Lower leg skin (tissue), 4 donors: ENCODE results near the gene SPAG4. TPM values are rescaled to one million over a fixed set of nuclear protein-coding genes. Genes with fewer than 3 reads are reported as not detected.

Source experiments
- DNase-seq, 2 donors: peaks; one replicate each; pipeline ENCODE4 v3.0.0-alpha.2; 2019; ENCODE audit warnings: low spot score in 2 of 2
- H3K4me3 ChIP-seq: fragments of 200-600 bp; sonication (generic); 2 replicates; pipeline ENCODE4 v1.5.1; 2017; ENCODE audit warnings: mild to moderate bottlenecking, low read depth; ENCODE audit not compliant: poor library complexity, severe bottlenecking
- POLR2A ChIP-seq, 2 donors: fragments of 450-650 bp; IDR thresholded peaks; one replicate each; pipeline ENCODE4 v1.6.1; 2016 to 2017; ENCODE audit warnings: antibody characterized with exemption in 2 of 2, mild to moderate bottlenecking in 1 of 2, moderate library complexity in 1 of 2
- WGBS, 2 donors: methylation state at CpG; one replicate each; pipeline ENCODE4 v1.1.5; 2018; 5-methylcytosine and 5-hydroxymethylcytosine counted together
- intact Hi-C: fragments of 100-400 bp; cut with DNase I; formaldehyde crosslinking; loops from one replicate; pipeline ENCODE4 v1.15.0; 2023; ENCODE audit warnings: low total_unique reads
- total RNA-seq, 4 donors: library from RNA; depleted of rRNA; stranded (reverse); fragments of >200 nt; gene quantifications; one replicate each; pipeline ENCODE4 v1.1.0, GENCODE V29; 2016
- TF ChIP-seq, protein P1 (sequence below), 3 donors: fragments of 450-650 bp; IDR thresholded peaks; one replicate each; pipeline ENCODE4 v1.5.1; 2016; ENCODE audit warnings: antibody characterized with exemption in 3 of 3, mild to moderate bottlenecking in 3 of 3, moderate library complexity in 2 of 3

SPAG4 gene
- total RNA-seq, 4 donors from 2014 or later, result 1.2 to 2.5 (median 1.9) TPM; not detected in 1

- H3K4me3 ChIP-seq, result no peak overlapping the region
- DNase-seq, result no peak
- intact Hi-C loops, result no loop called here
- 46 to 67% methylated on average over 7 of the region's 7 CpGs for WGBS, 2 donors
- TF ChIP-seq, protein P1, sequence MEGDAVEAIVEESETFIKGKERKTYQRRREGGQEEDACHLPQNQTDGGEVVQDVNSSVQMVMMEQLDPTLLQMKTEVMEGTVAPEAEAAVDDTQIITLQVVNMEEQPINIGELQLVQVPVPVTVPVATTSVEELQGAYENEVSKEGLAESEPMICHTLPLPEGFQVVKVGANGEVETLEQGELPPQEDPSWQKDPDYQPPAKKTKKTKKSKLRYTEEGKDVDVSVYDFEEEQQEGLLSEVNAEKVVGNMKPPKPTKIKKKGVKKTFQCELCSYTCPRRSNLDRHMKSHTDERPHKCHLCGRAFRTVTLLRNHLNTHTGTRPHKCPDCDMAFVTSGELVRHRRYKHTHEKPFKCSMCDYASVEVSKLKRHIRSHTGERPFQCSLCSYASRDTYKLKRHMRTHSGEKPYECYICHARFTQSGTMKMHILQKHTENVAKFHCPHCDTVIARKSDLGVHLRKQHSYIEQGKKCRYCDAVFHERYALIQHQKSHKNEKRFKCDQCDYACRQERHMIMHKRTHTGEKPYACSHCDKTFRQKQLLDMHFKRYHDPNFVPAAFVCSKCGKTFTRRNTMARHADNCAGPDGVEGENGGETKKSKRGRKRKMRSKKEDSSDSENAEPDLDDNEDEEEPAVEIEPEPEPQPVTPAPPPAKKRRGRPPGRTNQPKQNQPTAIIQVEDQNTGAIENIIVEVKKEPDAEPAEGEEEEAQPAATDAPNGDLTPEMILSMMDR (IDR thresholded peaks at IDR 0.05), result no peak
- no peak for TF ChIP-seq POLR2A (IDR thresholded peaks at IDR 0.05)
Observed at GRCh38 chr20:35595901-35596300, 19.7 kb upstream of the SPAG4 start.

DNA sequence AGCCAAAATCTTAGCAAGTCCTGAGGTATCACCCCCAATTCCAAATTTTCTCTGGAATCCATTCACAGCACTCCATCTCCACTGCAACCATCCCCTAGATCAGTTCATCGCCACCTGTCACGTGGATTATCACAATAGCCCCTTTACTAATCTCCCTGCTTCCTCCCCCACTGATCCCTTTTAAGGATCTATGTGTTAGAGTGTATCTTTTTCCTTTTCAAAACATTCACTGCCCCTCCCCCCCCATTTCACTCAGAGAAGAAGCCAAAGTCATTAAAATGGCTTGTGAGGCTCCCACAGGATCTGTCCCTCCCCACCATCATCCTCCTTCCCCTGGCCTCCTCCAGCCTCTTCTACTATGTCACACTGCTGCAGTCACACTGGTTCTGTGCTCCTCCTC lies 18.4 kb upstream of the SPAG4 start:
- H3K4me3 ChIP-seq, result no peak overlapping the region
- intact Hi-C loops, result no loop called here
- WGBS, 2 donors, result 90 to 96% methylated on average over 2 of the region's 2 CpGs
- no peak for DNase-seq
- TF ChIP-seq, protein P1 (IDR thresholded peaks at IDR 0.05), result no peak
- no peak for TF ChIP-seq POLR2A (IDR thresholded peaks at IDR 0.05)

DNA sequence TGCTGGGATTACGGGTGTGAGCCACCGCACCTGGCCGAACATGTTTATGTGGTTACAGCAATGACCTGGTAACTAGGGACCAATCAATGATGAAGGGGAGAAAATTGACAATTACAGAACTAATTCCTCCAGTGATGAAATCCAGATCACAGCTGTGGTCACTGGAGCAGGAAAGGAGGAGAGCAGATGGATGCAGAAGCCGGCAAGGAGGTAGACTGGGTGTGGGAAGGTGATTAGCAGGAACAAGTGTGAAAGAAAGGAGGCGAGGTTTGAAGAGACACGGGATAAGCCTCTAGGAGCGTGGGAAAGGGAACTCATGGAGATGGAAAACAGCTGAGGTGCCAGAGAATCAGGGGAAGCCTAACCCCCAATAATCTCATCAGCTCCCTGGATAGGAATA lies 17.2 kb upstream of the SPAG4 start:
- 58 to 62% methylated on average over 7 of the region's 7 CpGs for WGBS, 2 donors
- no peak for TF ChIP-seq POLR2A (IDR thresholded peaks at IDR 0.05)
- TF ChIP-seq, protein P1 (IDR thresholded peaks at IDR 0.05), result no peak
- no peak for DNase-seq
- H3K4me3 ChIP-seq, result no peak overlapping the region
- intact Hi-C loops, result no loop called here

GRCh38 chr20:35598899-35599775 lies 16.5 kb upstream of the SPAG4 start:
- no peak overlapping the region for H3K4me3 ChIP-seq
- no peak for DNase-seq
- WGBS, 2 donors, result 74 to 80% methylated on average over 19 to 22 of the region's 22 CpGs
- intact Hi-C loops, result no loop called here
- TF ChIP-seq, protein P1 (IDR thresholded peaks at IDR 0.05), result no peak
- no peak for TF ChIP-seq POLR2A (IDR thresholded peaks at IDR 0.05)

GRCh38 chr20:35599776-35600120 lies 15.9 kb upstream of the SPAG4 start:
- no peak overlapping the region for H3K4me3 ChIP-seq
- intact Hi-C loops, result no loop called here
- no peak for DNase-seq
- TF ChIP-seq, protein P1 (IDR thresholded peaks at IDR 0.05), result no peak
- no peak for TF ChIP-seq POLR2A (IDR thresholded peaks at IDR 0.05)
- WGBS, 2 donors, result 87 to 91% methylated on average over 9 of the region's 9 CpGs
